B cell (primary cell): ENCODE data around the gene TBCD. TPM values are rescaled to one million over a fixed set of nuclear protein-coding genes. Genes with fewer than 3 reads are reported as not detected.
"Not testable (repeated sequence)": the region's sequence is repeated elsewhere in the genome, so short reads cannot be mapped to it uniquely, and the experiment has no call there.

ENCODE experiments used
- ATAC-seq: fragments of 200-7000 bp; cut with Tn5 transposase; one replicate; pipeline ENCODE4 v1.10.0; 2021; ENCODE audit warnings: low read depth, mild to moderate bottlenecking, moderate number of reproducible peaks, moderate library complexity
- CTCF ChIA-PET: fragments of 350-600 bp; sonication (Branson Sonifier 250); formaldehyde crosslinking; loops from one replicate; lab custom pipeline; 2021; ENCODE audit warnings: antibody characterized with exemption, inconsistent platforms; lab: Charles Lee
- POLR2A ChIA-PET: fragments of 350-600 bp; sonication (Branson Sonifier 250); formaldehyde crosslinking; loops from one replicate; lab custom pipeline; 2021; ENCODE audit warnings: antibody characterized with exemption; lab: Charles Lee
- DNase-seq: peaks from one replicate; pipeline ENCODE4 v3.0.0; 2013
- H2AFZ ChIP-seq: 2 replicates; pipeline ENCODE4 v1.6.1; 2012; ENCODE audit warnings: mild to moderate bottlenecking, low read depth, low read length; ENCODE audit not compliant: insufficient read depth, poor library complexity, severe bottlenecking
- H3K27ac ChIP-seq, 2 donors: 1 replicate in 1 of 2; 2 replicates in 1 of 2; pipeline ENCODE4 v1.5.1; 2012 to 2013; ENCODE audit warnings: low read length in 2 of 2, mild to moderate bottlenecking in 2 of 2, moderate library complexity in 1 of 2
- H3K27me3 ChIP-seq, 4 experiments: fragments of 200-600 bp in 1 of 4; sonication (generic) in 1 of 4; replicated peaks in 1 of 4; 1 replicate in 2 of 4; 2 replicates in 2 of 4; pipeline versions ENCODE4 v1.6.1 to v1.7.0; 2013 to 2016; ENCODE audit warnings: low read length in 3 of 4, mild to moderate bottlenecking in 2 of 4, mixed read lengths in 1 of 4, moderate library complexity in 1 of 4; ENCODE audit not compliant: insufficient read depth in 4 of 4, control insufficient read depth in 3 of 4; ENCODE audit errors: control extremely low read depth in 1 of 4
- H3K36me3 ChIP-seq, 2 experiments: replicated peaks in 1 of 2; 1 replicate in 1 of 2; 2 replicates in 1 of 2; pipeline versions ENCODE4 v1.6.1 to v1.7.1; 2013; ENCODE audit warnings: low read length in 1 of 2; ENCODE audit not compliant: insufficient read depth in 2 of 2, control insufficient read depth in 1 of 2; ENCODE audit errors: control extremely low read depth in 1 of 2, extremely low read depth in 1 of 2
- H3K4me1 ChIP-seq, 2 donors: fragments of 200-600 bp in 1 of 2; sonication (generic) in 1 of 2; 1 replicate in 1 of 2; 2 replicates in 1 of 2; pipeline versions ENCODE4 v1.5.1 to v1.6.1; 2013 to 2017; ENCODE audit warnings: low read length in 2 of 2; ENCODE audit not compliant: control insufficient read depth in 2 of 2, insufficient read depth in 2 of 2
- H3K4me2 ChIP-seq: replicated peaks from 2 replicates; pipeline ENCODE3; 2012; ENCODE audit warnings: mild to moderate bottlenecking, low read depth, low read length; ENCODE audit not compliant: poor library complexity, severe bottlenecking
- H3K4me3 ChIP-seq, 5 experiments: fragments of 200-600 bp in 1 of 5; sonication (generic) in 1 of 5; 1 replicate in 3 of 5; 2 replicates in 2 of 5; pipeline versions ENCODE4 v1.5.1 to v1.7.0; 2011 to 2016; ENCODE audit warnings: low read length in 4 of 5, mild to moderate bottlenecking in 4 of 5, low read depth in 2 of 5, control low read depth in 1 of 5, moderate library complexity in 1 of 5; ENCODE audit not compliant: insufficient read depth in 1 of 5; ENCODE audit errors: control extremely low read depth in 1 of 5, extremely low read depth in 1 of 5
- H3K79me2 ChIP-seq: fragments of 200-600 bp; sonication (generic); one replicate; pipeline ENCODE4 v1.6.0; 2016; ENCODE audit warnings: low read length; ENCODE audit not compliant: control insufficient read depth, insufficient read depth
- H3K9ac ChIP-seq: fragments of 200-600 bp; sonication (generic); 2 replicates; pipeline ENCODE4 v1.6.1; 2017; ENCODE audit warnings: mild to moderate bottlenecking, low read length, moderate library complexity
- H3K9me3 ChIP-seq, 3 donors: one replicate each; pipeline versions ENCODE4 v1.6.1 to v1.7.1; 2013; ENCODE audit warnings: low read length in 2 of 3; ENCODE audit not compliant: control insufficient read depth in 2 of 3, insufficient read depth in 1 of 3; ENCODE audit errors: control extremely low read depth in 1 of 3
- H4K20me1 ChIP-seq: 2 replicates; pipeline ENCODE4 v1.6.0; 2012; ENCODE audit warnings: mild to moderate bottlenecking, low read length; ENCODE audit not compliant: insufficient read depth, control insufficient read depth, poor library complexity, severe bottlenecking
- H3K27ac Mint-ChIP-seq: one replicate; pipeline ENCODE4 v1.8.0; 2021; ENCODE audit warnings: mixed read lengths
- H3K27me3 Mint-ChIP-seq: one replicate; pipeline ENCODE4 v1.8.0; 2021; ENCODE audit warnings: mixed read lengths
- H3K4me1 Mint-ChIP-seq: one replicate; pipeline ENCODE4 v1.8.0; 2021; ENCODE audit warnings: mixed read lengths
- H3K4me3 Mint-ChIP-seq: one replicate; pipeline ENCODE4 v1.8.0; 2021; ENCODE audit warnings: mixed read lengths
- H3K9me3 Mint-ChIP-seq: one replicate; pipeline ENCODE4 v1.8.0; 2022; ENCODE audit warnings: mixed read lengths; ENCODE audit not compliant: insufficient read depth
- CTCF ChIP-seq: fragments of 200-600 bp; IDR thresholded peaks from one replicate; pipeline ENCODE4 v1.8.0; 2022; ENCODE audit warnings: antibody characterized with exemption, mild to moderate bottlenecking
- EZH2 ChIP-seq: IDR thresholded peaks from 2 replicates; pipeline ENCODE4 v1.6.1; 2012; ENCODE audit warnings: borderline replicate concordance, low read depth, mild to moderate bottlenecking, moderate library complexity, low read length; ENCODE audit not compliant: insufficient read depth, poor library complexity, severe bottlenecking
- WGBS: methylation state at CpG from one replicate; pipeline ENCODE4 v1.1.5; 2013; ENCODE audit warnings: missing lambda C conversion rate; ENCODE audit not compliant: insufficient coverage; 5-methylcytosine and 5-hydroxymethylcytosine counted together
- intact Hi-C: fragments of 100-400 bp; cut with micrococcal nuclease; formaldehyde crosslinking; loops from one replicate; pipeline ENCODE4 v1.10.0; 2022
- polyA plus RNA-seq: library from polyadenylated mRNA; depleted of rRNA; stranded (reverse); fragments of >200 nt; gene quantifications from 2 replicates; pipeline ENCODE4 v1.2.3, GENCODE V29; 2012
- total RNA-seq, 2 donors: library from RNA; stranded (reverse); fragments of 120-200 nt in 1 of 2; gene quantifications; 1 replicate in 1 of 2; 2 replicates in 1 of 2; pipeline versions ENCODE4 v1.2.3 to v1.2.4, GENCODE V29; 2013 to 2022

The TBCD gene
- total and polyA plus RNA-seq, 2 donors (not counting 1 experiment from before 2014, with no cell fraction given), result 60.8 to 101 TPM

GRCh38 chr17:82777778-82778375, 26.0 kb downstream of the TBCD start:
- H3K27ac Mint-ChIP-seq, intact Hi-C loops, H3K9ac ChIP-seq, H3K27ac ChIP-seq, H3K79me2 ChIP-seq, H3K4me3 ChIP-seq, H3K36me3 ChIP-seq, H3K4me3 Mint-ChIP-seq, ATAC-seq, H3K4me2 ChIP-seq, H3K27me3 Mint-ChIP-seq, H3K9me3 Mint-ChIP-seq, H3K27me3 ChIP-seq, H4K20me1 ChIP-seq, H3K9me3 ChIP-seq, DNase-seq, H2AFZ ChIP-seq: not testable (repeated sequence)
- H3K4me1 Mint-ChIP-seq, result peaks cover 23% of the 10 kb centered on the region
- WGBS, result 84% methylated on average over 6 of the region's 21 CpGs
- H3K4me1 ChIP-seq, result peaks cover 19 to 36% of the 10 kb centered on the region in 2 donors
- peak; percentile 34 for TF ChIP-seq CTCF
- POLR2A ChIA-PET, result interaction anchor here (0.6 kb wide), 1 partner anchor 358 kb away, joined by 6 read pairs; no protein-coding TSS in a partner anchor
- CTCF ChIA-PET, result interaction anchor here (1.1 to 4.2 kb wide), 2 partner anchors 24 to 110 kb away, joined by 4 to 25 read pairs; no protein-coding TSS in a partner anchor

DNA sequence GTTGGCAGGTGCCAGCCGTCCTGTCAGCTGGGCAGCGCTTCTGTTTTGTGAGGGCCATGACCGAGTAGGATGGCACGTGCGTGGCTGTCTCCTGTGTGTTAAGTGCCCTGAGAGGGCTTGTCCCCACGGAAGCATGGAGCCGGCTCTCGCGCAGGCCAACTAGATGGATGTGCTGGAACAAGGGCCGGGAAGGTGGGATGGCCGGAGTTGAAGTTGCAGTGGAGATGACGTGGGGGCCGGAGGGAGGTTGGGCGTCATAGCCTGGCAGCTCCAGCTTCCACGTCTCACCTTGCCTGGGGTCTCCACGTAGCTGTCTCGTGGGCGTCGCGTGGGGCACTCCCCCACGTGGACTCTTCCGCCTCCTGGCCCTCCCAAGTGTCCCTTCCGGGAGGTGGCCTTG, 27.7 kb downstream of the TBCD start:
- intact Hi-C loops, result no loop called here
- CTCF ChIA-PET, result interaction anchor here (0.6 to 3.1 kb wide), 5 partner anchors 15 to 133 kb away, joined by 3 to 68 read pairs (median 21); no protein-coding TSS in a partner anchor
- TF ChIP-seq EZH2 (no peak), CTCF (no peak)

More for the DNA sequence above, 27.7 kb downstream of the TBCD start:
- Histone ChIP-seq H3K4me2 (no peak overlapping the region), H3K27me3 (no peaks in the 10 kb centered on the region), H3K4me1 (peaks cover 19 to 36% of the 10 kb centered on the region in 2 donors), H3K4me3 (no peak overlapping the region), H3K9ac (no peak overlapping the region), H2AFZ (no peak overlapping the region), H4K20me1 (no peaks in the 10 kb centered on the region), H3K27ac (no peak overlapping the region), H3K79me2 (no peaks in the 10 kb centered on the region), H3K9me3 (no peaks in the 10 kb centered on the region), H3K36me3 (peaks cover 2 to 19% of the 10 kb centered on the region in 2 experiments)
- Mint-ChIP-seq H3K4me1 (peaks cover 23% of the 10 kb centered on the region), H3K27me3 (no peaks in the 10 kb centered on the region), H3K27ac (no peak overlapping the region), H3K4me3 (no peak overlapping the region), H3K9me3 (no peaks in the 10 kb centered on the region)
- DNase-seq (no peak), ATAC-seq (no peak)
- WGBS, result 97% methylated on average over 18 of the region's 23 CpGs
- POLR2A ChIA-PET, result no interaction called here
